Stimulated activated CD4-positive, alpha-beta T cell treated with anti-CD3 and anti-CD28 coated beads, Interleukin-2, amount 100 ng/mL, for 24 hours (primary cell): ENCODE results near the gene UNC5C.
A peak's percentile ranks its signal among the peaks of the same experiment; 100 is the strongest.

ENCODE experiments used
- DNase-seq, 2 donors: peaks; one replicate each; pipeline ENCODE4 v3.0.0-alpha.2; 2020

The UNC5C gene

GRCh38 chr4:95548738-95549245, at the start of gene UNC5C:
UNC5C (minus strand) TSS chr4:95548973.
- DNase-seq, result peak in 1 of 2 donors; percentile 3

GRCh38 chr4:95596676-95597075, 47.9 kb upstream of the UNC5C start:
- no peak for DNase-seq

- no peak for DNase-seq
These were observed 45.9 kb upstream of the UNC5C start for GRCh38 chr4:95594629-95595028.

- DNase-seq, result no peak
These were observed 45.2 kb upstream of the UNC5C start for GRCh38 chr4:95594013-95594412.

- no peak for DNase-seq
These were observed 42.5 kb upstream of the UNC5C start for GRCh38 chr4:95591278-95591677.

- no peak for DNase-seq
These were observed 41.8 kb upstream of the UNC5C start for GRCh38 chr4:95590615-95591014.

GRCh38 chr4:95585016-95585695, 36.4 kb upstream of the UNC5C start:
- DNase-seq, result no peak

- DNase-seq, result no peak
These were observed 31.5 kb upstream of the UNC5C start for GRCh38 chr4:95580226-95580625.

GRCh38 chr4:95572304-95572991, 23.7 kb upstream of the UNC5C start:
- no peak for DNase-seq

GRCh38 chr4:95571577-95571976, 22.8 kb upstream of the UNC5C start:
- DNase-seq, result no peak

GRCh38 chr4:95563638-95564337, 15.0 kb upstream of the UNC5C start:
- DNase-seq, result no peak

- DNase-seq, result no peak
These were observed 12.0 kb upstream of the UNC5C start for GRCh38 chr4:95560774-95561173.

GRCh38 chr4:95556207-95556859, 7.6 kb upstream of the UNC5C start:
- DNase-seq, result no peak

- no peak for DNase-seq
These were observed 4.3 kb upstream of the UNC5C start for GRCh38 chr4:95552942-95553550.

- DNase-seq, result no peak
These were observed 2.9 kb upstream of the UNC5C start for GRCh38 chr4:95551653-95552052.

- DNase-seq, result no peak
These were observed 1.6 kb upstream of the UNC5C start for GRCh38 chr4:95550115-95550987.

GRCh38 chr4:95549246-95550114, 707 bp upstream of the UNC5C start:
- DNase-seq, result peak in 1 of 2 donors; percentile 19

- DNase-seq, result peak in 1 of 2 donors; percentile 5
These were observed 880 bp downstream of the UNC5C start for GRCh38 chr4:95547715-95548471.

GRCh38 chr4:95546866-95547714, 1.7 kb downstream of the UNC5C start:
- DNase-seq, result no peak
